Measurements from ENCODE around the gene SLC12A5. TPM values are rescaled to one million over a fixed set of nuclear protein-coding genes. Genes with fewer than 3 reads are reported as not detected.
A peak's percentile ranks its signal among the peaks of the same experiment; 100 is the strongest.

SLC12A5 gene
- polyA plus RNA-seq, 3 donors, result not detected

- peaks cover 0 to 26% of the 10 kb centered on the region in 2 donors for H3K36me3 Mint-ChIP-seq
- no peak for TF ChIP-seq CTCF (IDR thresholded peaks at IDR 0.05)
- no peak overlapping the region for H2AFZ ChIP-seq (ENCODE audit: insufficient read depth, low read depth, low read length, poor library complexity, severe bottlenecking)
- peaks cover 65 to 84% (median 79%) of the 10 kb centered on the region in 3 donors for H3K27me3 Mint-ChIP-seq (ENCODE audit: low read depth in 3 of 3)
- peak overlapping the region in 1 of 2 donors; percentile 61 for H3K27ac ChIP-seq (ENCODE audit: low read depth in 1 of 2, low read length in 2 of 2)
- intact Hi-C loops (cut with micrococcal nuclease), result loop anchor here (2.0 to 10.0 kb wide), 6 partner anchors 17 to 195 kb away; partner anchors contain the start of genes NCOA5 (in 1 of the 2) and PLTP (in 1 of the 2)
- H3K4me1 ChIP-seq (ENCODE audit: control insufficient read depth in 1 of 2, insufficient read depth in 2 of 2, low read length in 2 of 2), result peaks cover 90 to 97% of the 10 kb centered on the region in 2 donors
- peaks cover 84% of the 10 kb centered on the region for H3K4me1 Mint-ChIP-seq
- peak overlapping the region; percentile 31 to 93 for H3K4me3 Mint-ChIP-seq
- peaks cover 13 to 72% of the 10 kb centered on the region in 2 donors for H3K27me3 ChIP-seq (ENCODE audit: control insufficient read depth in 2 of 2, insufficient read depth in 2 of 2, low read length in 2 of 2)
- peak overlapping the region; percentile 60 for H3K4me2 ChIP-seq (replicated peaks; ENCODE audit: extremely low read depth, low read length, poor library complexity, severe bottlenecking)
- DNase-seq, result no peak
- WGBS (ENCODE audit: insufficient coverage), result 52% methylated on average over 18 of the region's 20 CpGs
- peaks cover 4% of the 10 kb centered on the region for H4K20me1 ChIP-seq (ENCODE audit: insufficient read depth, low read length)
- peak overlapping the region in 4 of 7 donors; percentile 40 to 57 (median 49) for H3K27ac Mint-ChIP-seq
- H3K9me3 ChIP-seq (replicated peaks in 1 of 2; ENCODE audit: control insufficient read depth in 1 of 2, insufficient read depth in 1 of 2, low read length in 2 of 2), result peaks cover 0 to 5% of the 10 kb centered on the region in 2 donors
- H3K79me2 ChIP-seq (ENCODE audit: insufficient read depth, low read length), result no peaks in the 10 kb centered on the region
- peaks cover 5 to 30% (median 22%) of the 10 kb centered on the region in 7 donors for H3K9me3 Mint-ChIP-seq
- peak overlapping the region in 1 of 3 experiments; percentile 46 for H3K4me3 ChIP-seq (replicated peaks in 1 of 3; ENCODE audit: low read depth in 2 of 3, low read length in 3 of 3)
- no peak overlapping the region for H3K9ac ChIP-seq (ENCODE audit: insufficient read depth, low read length, poor library complexity, severe bottlenecking)
- H3K36me3 ChIP-seq (replicated peaks in 1 of 2; ENCODE audit: control insufficient read depth in 1 of 2, insufficient read depth in 2 of 2, low read length in 2 of 2), result no peaks in the 10 kb centered on the region
Observed at GRCh38 chr20:46009816-46010215, 19.2 kb upstream of the SLC12A5 start.

GRCh38 chr20:46010491-46011391 lies 18.3 kb upstream of the SLC12A5 start:
- 7% methylated on average over 74 of the region's 74 CpGs for WGBS (ENCODE audit: insufficient coverage)
- H3K4me1 ChIP-seq (ENCODE audit: control insufficient read depth in 1 of 2, insufficient read depth in 2 of 2, low read length in 2 of 2), result peaks cover 81 to 88% of the 10 kb centered on the region in 2 donors
- H3K9me3 ChIP-seq (replicated peaks in 1 of 2; ENCODE audit: control insufficient read depth in 1 of 2, insufficient read depth in 1 of 2, low read length in 2 of 2), result peaks cover 0 to 5% of the 10 kb centered on the region in 2 donors
- Mint-ChIP-seq H3K36me3 (peaks cover 0 to 27% of the 10 kb centered on the region in 2 donors), H3K27ac (peak overlapping the region; percentile 71 to 89 (median 81)), H3K9me3 (peaks cover 5 to 30% (median 22%) of the 10 kb centered on the region in 7 donors), H3K4me1 (peaks cover 75% of the 10 kb centered on the region), H3K4me3 (peak overlapping the region; percentile 76 to 93), H3K27me3 (ENCODE audit: low read depth in 3 of 3) (peaks cover 66 to 91% (median 85%) of the 10 kb centered on the region in 3 donors)
- peaks cover 13 to 78% of the 10 kb centered on the region in 2 donors for H3K27me3 ChIP-seq (ENCODE audit: control insufficient read depth in 2 of 2, insufficient read depth in 2 of 2, low read length in 2 of 2)
- intact Hi-C loops (cut with micrococcal nuclease), result loop anchor here (5.0 to 10.0 kb wide), 3 partner anchors 33 to 164 kb away; partner anchors contain the start of gene NCOA5 (in 1 of the 2)
- H3K4me3 ChIP-seq (replicated peaks in 1 of 3; ENCODE audit: low read depth in 2 of 3, low read length in 3 of 3), result peak overlapping the region in 2 of 3 experiments; percentile 5 to 46
- peak overlapping the region; percentile 60 for H3K4me2 ChIP-seq (replicated peaks; ENCODE audit: extremely low read depth, low read length, poor library complexity, severe bottlenecking)
- no peaks in the 10 kb centered on the region for H3K36me3 ChIP-seq (replicated peaks in 1 of 2; ENCODE audit: control insufficient read depth in 1 of 2, insufficient read depth in 2 of 2, low read length in 2 of 2)
- peak overlapping the region; percentile 0 to 61 for H3K27ac ChIP-seq (ENCODE audit: low read depth in 1 of 2, low read length in 2 of 2)
- TF ChIP-seq CTCF (IDR thresholded peaks at IDR 0.05), result no peak
- no peaks in the 10 kb centered on the region for H3K79me2 ChIP-seq (ENCODE audit: insufficient read depth, low read length)
- H3K9ac ChIP-seq (ENCODE audit: insufficient read depth, low read length, poor library complexity, severe bottlenecking), result peak overlapping the region; percentile 32
- peak; percentile 63 to 95 (median 84) for DNase-seq
- H2AFZ ChIP-seq (ENCODE audit: insufficient read depth, low read depth, low read length, poor library complexity, severe bottlenecking), result peak overlapping the region; percentile 33
- H4K20me1 ChIP-seq (ENCODE audit: insufficient read depth, low read length), result peaks cover 4% of the 10 kb centered on the region

Data from CD14-positive monocyte (primary cell).